Liver (tissue), 3 donors: ENCODE measurements around the gene ZNF506.

Experiments used
- FOXA1 ChIP-seq: IDR thresholded peaks from 2 replicates; pipeline ENCODE4 v1.6.1; 2016; ENCODE audit warnings: antibody characterized with exemption
- GABPA ChIP-seq, 2 donors: IDR thresholded peaks in 1 of 2; conservative IDR thresholded peaks in 1 of 2; 2 replicates each; pipeline ENCODE4 v1.6.1; 2016; ENCODE audit warnings: antibody characterized with exemption in 2 of 2, mild to moderate bottlenecking in 1 of 2, moderate library complexity in 1 of 2
- JUND ChIP-seq, 2 donors: IDR thresholded peaks; 2 replicates each; pipeline ENCODE4 v1.6.1; 2016; ENCODE audit warnings: antibody characterized with exemption in 2 of 2
- NR2F2 ChIP-seq: IDR thresholded peaks from 2 replicates; pipeline ENCODE4 v1.6.1; 2016; ENCODE audit warnings: antibody characterized with exemption
- RAD21 ChIP-seq, 2 donors: IDR thresholded peaks; 2 replicates each; pipeline ENCODE4 v1.6.1; 2016; ENCODE audit warnings: antibody characterized with exemption in 2 of 2, mild to moderate bottlenecking in 2 of 2
- TAF1 ChIP-seq: conservative IDR thresholded peaks from 2 replicates; pipeline ENCODE4 v1.6.1; 2016; ENCODE audit warnings: antibody characterized with exemption, mild to moderate bottlenecking
- YY1 ChIP-seq: IDR thresholded peaks from 2 replicates; pipeline ENCODE4 v1.6.1; 2016; ENCODE audit warnings: antibody characterized with exemption, mild to moderate bottlenecking
- TF ChIP-seq, protein P1 (sequence below): fragments of 150-350 bp; IDR thresholded peaks from 2 replicates; pipeline ENCODE4 v1.5.1; 2017; ENCODE audit warnings: improper control_type of control experiment, low read depth, low read length; ENCODE audit not compliant: missing input control
- TF ChIP-seq, protein P2 (sequence below): IDR thresholded peaks from 2 replicates; pipeline ENCODE4 v1.6.1; 2016; ENCODE audit warnings: antibody characterized with exemption
- TF ChIP-seq, protein P3 (sequence below): IDR thresholded peaks from 2 replicates; pipeline ENCODE4 v1.6.1; 2016; ENCODE audit warnings: antibody characterized with exemption
- TF ChIP-seq, protein P4 (sequence below): IDR thresholded peaks from 2 replicates; pipeline ENCODE4 v1.6.1; 2016; ENCODE audit warnings: antibody characterized with exemption, mild to moderate bottlenecking
- donor health status: healthy.
- donor health status: healthy.

DNA sequence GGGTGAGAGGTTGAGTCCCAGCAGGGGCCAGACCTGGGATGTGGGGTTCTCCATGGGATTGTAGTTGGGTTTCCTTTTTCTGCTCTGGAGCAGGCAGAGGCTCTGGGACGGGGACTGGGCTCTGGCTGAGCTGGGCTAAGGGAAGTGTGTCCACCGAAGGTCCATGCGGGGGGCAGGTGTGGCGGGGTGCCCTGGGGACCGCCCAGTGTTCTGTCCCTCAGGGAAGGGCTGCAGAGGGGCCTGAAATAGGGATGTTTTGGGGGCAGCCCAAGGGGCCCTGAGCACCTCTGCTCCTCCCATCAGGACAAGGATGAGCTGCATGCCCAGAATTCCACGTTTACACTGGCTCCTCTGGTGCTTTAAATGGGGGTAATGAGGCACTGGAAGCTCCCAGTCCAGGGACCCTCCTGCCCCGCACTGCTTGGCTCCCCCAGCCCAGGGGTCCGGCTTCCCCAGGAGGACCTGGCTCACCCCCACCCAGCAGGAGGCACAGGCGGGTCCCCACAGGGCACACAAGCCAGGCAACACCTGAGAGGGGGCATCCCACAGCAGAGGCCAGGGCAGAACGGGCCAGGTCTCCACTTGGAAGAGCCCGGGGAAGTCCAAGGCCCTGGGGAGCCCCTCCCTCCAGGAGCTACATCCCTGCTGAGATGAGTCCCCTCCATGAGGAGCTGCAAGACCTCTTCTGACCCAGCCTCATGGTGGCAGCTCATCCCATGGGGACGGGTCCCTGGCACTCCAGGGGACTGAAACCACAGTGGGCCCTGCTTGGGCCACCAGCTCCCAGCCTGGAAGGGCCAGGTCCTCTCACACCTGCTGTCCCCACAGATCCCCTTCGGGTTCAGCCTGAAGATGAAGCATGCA, 74.0 kb downstream of the ZNF506 start:
- TF ChIP-seq YY1 (no peak), TAF1 (no peak), GABPA (IDR thresholded peaks at IDR 0.05 in 1 of 2, conservative IDR thresholded peaks at IDR 0.05 in 1 of 2) (no peak), JUND (IDR thresholded peaks at IDR 0.05) (no peak), FOXA1 (no peak), RAD21 (IDR thresholded peaks at IDR 0.05) (no peak), NR2F2 (no peak)
- TF ChIP-seq, protein P1, sequence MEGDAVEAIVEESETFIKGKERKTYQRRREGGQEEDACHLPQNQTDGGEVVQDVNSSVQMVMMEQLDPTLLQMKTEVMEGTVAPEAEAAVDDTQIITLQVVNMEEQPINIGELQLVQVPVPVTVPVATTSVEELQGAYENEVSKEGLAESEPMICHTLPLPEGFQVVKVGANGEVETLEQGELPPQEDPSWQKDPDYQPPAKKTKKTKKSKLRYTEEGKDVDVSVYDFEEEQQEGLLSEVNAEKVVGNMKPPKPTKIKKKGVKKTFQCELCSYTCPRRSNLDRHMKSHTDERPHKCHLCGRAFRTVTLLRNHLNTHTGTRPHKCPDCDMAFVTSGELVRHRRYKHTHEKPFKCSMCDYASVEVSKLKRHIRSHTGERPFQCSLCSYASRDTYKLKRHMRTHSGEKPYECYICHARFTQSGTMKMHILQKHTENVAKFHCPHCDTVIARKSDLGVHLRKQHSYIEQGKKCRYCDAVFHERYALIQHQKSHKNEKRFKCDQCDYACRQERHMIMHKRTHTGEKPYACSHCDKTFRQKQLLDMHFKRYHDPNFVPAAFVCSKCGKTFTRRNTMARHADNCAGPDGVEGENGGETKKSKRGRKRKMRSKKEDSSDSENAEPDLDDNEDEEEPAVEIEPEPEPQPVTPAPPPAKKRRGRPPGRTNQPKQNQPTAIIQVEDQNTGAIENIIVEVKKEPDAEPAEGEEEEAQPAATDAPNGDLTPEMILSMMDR: no peak
- TF ChIP-seq, protein P2, sequence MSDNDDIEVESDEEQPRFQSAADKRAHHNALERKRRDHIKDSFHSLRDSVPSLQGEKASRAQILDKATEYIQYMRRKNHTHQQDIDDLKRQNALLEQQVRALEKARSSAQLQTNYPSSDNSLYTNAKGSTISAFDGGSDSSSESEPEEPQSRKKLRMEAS: no peak
- TF ChIP-seq, protein P3, sequence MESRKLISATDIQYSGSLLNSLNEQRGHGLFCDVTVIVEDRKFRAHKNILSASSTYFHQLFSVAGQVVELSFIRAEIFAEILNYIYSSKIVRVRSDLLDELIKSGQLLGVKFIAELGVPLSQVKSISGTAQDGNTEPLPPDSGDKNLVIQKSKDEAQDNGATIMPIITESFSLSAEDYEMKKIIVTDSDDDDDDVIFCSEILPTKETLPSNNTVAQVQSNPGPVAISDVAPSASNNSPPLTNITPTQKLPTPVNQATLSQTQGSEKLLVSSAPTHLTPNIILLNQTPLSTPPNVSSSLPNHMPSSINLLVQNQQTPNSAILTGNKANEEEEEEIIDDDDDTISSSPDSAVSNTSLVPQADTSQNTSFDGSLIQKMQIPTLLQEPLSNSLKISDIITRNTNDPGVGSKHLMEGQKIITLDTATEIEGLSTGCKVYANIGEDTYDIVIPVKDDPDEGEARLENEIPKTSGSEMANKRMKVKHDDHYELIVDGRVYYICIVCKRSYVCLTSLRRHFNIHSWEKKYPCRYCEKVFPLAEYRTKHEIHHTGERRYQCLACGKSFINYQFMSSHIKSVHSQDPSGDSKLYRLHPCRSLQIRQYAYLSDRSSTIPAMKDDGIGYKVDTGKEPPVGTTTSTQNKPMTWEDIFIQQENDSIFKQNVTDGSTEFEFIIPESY: no peak
- TF ChIP-seq, protein P4, sequence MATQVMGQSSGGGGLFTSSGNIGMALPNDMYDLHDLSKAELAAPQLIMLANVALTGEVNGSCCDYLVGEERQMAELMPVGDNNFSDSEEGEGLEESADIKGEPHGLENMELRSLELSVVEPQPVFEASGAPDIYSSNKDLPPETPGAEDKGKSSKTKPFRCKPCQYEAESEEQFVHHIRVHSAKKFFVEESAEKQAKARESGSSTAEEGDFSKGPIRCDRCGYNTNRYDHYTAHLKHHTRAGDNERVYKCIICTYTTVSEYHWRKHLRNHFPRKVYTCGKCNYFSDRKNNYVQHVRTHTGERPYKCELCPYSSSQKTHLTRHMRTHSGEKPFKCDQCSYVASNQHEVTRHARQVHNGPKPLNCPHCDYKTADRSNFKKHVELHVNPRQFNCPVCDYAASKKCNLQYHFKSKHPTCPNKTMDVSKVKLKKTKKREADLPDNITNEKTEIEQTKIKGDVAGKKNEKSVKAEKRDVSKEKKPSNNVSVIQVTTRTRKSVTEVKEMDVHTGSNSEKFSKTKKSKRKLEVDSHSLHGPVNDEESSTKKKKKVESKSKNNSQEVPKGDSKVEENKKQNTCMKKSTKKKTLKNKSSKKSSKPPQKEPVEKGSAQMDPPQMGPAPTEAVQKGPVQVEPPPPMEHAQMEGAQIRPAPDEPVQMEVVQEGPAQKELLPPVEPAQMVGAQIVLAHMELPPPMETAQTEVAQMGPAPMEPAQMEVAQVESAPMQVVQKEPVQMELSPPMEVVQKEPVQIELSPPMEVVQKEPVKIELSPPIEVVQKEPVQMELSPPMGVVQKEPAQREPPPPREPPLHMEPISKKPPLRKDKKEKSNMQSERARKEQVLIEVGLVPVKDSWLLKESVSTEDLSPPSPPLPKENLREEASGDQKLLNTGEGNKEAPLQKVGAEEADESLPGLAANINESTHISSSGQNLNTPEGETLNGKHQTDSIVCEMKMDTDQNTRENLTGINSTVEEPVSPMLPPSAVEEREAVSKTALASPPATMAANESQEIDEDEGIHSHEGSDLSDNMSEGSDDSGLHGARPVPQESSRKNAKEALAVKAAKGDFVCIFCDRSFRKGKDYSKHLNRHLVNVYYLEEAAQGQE: no peak
